ACHN (cell line): Measurements from ENCODE around the gene HEATR9.

Experiments used
- DNase-seq: peaks from one replicate; pipeline ENCODE4 v3.0.0-alpha.2; 2015
- in situ Hi-C: cut with HindIII; loops from 2 replicates; pipeline ENCODE4 v1.10.0; 2017; ENCODE audit warnings: low sequenced_read_pairs, low pct_ligation_motif_present, low pct_unique_long_range_greater_than_20kb

HEATR9 gene, protein sequence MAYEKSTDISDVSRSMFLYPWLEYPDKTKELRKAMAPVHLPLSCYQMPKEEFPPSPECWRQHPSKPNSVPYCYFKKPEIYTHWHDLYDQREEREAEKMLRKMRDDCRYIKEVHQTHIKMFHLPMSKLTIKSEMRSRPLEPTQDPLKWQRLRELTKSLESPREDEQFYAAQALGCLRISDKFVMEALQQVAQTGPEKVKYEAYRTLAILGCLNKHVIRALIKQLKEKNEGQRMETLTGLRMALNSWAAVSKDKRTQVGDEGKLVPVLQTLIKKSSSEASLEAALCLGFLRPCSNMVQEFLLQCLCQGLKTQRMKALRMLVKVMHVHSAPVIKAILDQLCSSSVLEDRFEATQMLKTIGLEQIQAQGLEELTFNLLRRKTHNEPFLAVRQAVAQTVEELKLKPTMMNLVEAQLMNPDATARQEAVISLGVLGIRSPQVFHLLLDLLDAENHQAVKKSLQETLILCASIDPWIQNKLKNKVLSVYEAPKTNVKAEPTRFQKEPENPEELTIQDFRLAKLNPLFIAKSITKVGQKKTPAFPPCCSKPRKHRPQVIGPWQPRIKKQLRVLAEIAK

GRCh38 chr17:35868737-35869136 lies at the start of gene HEATR9:
HEATR9 (minus strand) TSS chr17:35868891; CDS start chr17:35868742, 149 bp downstream.
- DNase-seq: no peak
- in situ Hi-C loops: no loop called here

DNA sequence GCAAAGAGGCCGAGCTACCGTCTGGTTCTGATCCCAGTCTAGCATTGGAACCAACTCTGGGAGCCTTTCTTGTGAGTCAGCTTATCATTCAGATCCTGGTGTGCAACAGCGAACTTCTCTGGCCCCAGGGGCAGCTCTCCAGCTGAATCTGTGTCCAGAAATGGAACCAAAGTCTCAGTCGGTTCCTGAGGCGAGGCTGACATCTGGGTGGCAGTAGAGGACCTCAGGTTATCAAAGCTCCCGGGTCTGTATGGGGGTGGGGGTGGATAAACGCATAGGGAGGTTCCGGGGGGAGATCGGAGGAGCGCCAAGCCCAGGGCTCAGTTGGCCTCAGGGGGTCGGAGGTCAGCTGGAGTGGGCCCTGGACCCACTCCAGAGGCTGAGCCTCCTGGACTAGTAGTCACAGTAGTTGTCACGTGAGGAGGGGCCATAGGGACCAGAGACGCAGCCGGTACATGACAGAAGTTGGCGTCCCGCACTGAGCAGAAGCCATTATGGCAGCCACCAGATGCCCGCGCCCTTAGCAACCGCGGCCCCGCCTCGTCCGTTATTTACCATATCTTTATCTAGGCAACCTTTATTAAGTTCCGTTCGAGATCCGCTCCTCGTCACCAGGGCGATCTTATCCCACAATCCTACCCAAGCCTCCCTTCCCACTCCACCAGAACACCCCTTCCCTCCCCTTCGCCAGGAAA lies 49.0 kb upstream of the HEATR9 start:
- DNase-seq: no peak
- in situ Hi-C loops: no loop called here

DNA sequence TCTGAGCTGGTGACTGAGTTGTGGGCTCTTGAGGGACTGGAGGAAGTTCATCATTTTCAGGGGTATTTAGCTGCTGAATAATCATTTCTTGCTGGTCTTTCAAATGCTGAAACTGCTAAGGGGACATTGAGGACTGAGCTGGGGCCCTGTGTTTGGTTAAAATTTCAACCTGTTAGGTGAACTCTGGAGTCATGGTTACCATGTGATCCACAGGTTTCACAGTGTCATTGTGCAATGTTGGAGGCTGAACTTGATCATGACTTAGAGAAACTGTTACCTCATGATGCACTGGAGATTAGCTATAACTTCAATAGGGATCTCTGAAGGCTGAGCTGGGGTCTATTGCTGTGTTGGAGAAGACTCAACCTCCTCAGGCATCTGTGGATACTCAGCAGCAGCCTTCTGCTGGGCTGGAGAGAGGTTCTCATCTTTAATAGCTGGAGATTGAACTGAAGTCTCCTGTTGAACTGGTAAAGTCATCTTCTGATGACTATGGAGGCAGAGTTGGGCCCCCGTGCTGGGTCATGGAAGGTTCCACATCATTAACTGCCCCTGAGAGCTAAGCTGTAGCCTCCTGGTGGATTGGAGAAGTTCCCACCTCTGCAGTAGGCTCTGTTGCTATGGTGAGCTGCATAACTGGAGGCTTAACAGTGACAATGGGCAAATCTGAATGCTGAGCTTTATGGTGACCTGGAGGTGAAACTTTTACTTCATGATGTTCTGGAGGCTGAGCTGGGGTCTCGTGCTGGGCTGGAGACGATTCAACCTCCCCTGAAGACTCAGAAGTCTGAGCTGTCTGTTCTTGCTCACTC lies 46.7 kb upstream of the HEATR9 start:
- no peak for DNase-seq
- in situ Hi-C loops: no loop called here

DNA sequence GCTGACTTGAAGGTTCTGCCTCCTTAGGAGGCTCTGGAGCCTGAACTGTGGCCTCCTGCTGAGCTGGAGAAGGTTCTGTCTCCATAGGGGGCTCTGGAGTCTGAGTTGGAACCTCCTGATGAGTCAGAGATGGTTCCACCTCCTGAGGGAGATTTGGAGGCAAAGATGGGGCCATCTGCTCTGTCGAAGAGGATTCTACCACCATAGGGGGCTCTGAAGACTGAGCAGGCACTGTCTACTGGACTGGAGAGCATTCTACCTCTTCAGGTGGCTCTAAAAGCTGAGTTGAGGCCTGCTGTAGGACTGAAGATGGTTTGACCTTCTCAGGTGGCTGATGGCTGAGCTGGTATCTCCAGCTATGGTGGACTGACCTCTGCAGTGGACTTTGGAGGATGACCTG lies 45.7 kb upstream of the HEATR9 start:
- DNase-seq: no peak
- in situ Hi-C loops: no loop called here

GRCh38 chr17:35913609-35914008 lies 44.9 kb upstream of the HEATR9 start:
- in situ Hi-C loops: no loop called here
- DNase-seq: no peak

GRCh38 chr17:35912942-35913341 lies 44.3 kb upstream of the HEATR9 start:
- DNase-seq: no peak
- in situ Hi-C loops: no loop called here

- in situ Hi-C loops: no loop called here
Observed at GRCh38 chr17:35912339-35912912, 43.7 kb upstream of the HEATR9 start.

GRCh38 chr17:35909408-35909807 lies 40.7 kb upstream of the HEATR9 start:
- no peak for DNase-seq
- in situ Hi-C loops: no loop called here

More at GRCh38 chr17:35912339-35912912, 43.7 kb upstream of the HEATR9 start:
- DNase-seq: no peak

- no peak for DNase-seq
- in situ Hi-C loops: no loop called here
Observed at GRCh38 chr17:35907691-35908090, 39.0 kb upstream of the HEATR9 start.

- no peak for DNase-seq
- in situ Hi-C loops: no loop called here
Observed at GRCh38 chr17:35906926-35907637, 38.4 kb upstream of the HEATR9 start.

DNA sequence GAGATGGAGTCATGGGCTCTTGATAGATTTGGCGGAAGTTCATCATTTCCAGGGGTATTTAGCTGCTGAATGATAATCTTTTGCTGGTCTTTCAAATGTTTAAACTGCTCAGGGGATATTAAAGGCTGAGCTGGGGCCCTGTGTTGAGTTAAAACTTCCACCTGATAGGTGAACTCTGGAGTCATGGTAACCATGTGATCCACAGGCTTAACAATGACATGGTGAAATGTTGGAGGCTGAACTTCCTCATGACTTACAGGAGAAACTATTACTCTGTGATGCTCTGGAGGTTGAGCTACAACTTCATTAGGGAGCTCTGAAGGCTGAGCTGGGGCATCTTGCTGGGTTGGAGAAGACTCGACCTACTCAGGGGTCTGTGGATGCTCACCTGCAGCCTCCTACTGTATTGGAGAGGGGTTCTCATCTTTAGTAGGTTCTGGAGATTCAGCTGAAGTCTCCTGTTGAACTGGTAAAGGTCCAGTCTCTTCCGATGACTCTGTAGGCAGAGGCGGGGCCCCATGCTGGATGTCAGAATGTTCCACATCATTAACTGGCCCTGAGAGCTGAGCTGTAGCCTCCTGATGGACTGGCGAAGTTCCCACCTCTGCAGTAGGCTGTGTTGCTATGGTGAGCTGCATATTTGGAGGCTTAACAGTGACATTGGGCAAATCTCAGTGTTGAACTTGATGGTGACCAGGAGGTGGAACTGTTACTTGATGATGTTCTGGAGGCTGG lies 37.7 kb upstream of the HEATR9 start:
- peak; percentile 37 for DNase-seq
- in situ Hi-C loops: no loop called here

DNA sequence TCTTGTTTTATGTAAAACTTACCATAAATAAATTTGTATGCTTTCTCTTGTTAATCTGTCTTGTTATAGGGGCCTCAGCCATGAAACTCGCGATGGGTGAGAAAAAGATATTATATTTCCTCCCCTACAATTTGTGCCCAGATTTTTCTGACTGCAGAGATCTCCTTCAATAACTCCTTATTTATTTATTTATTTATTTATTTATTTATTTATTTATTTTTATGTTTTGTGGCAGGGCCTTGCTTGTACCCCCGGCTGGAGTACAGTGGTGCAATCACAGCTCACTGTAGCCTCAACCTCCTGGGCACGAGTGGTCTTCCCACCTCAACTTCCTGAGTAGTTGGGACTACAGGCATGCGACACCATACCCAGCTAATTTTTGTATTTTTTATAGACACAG lies 34.8 kb upstream of the HEATR9 start:
- no peak for DNase-seq
- in situ Hi-C loops: no loop called here

DNA sequence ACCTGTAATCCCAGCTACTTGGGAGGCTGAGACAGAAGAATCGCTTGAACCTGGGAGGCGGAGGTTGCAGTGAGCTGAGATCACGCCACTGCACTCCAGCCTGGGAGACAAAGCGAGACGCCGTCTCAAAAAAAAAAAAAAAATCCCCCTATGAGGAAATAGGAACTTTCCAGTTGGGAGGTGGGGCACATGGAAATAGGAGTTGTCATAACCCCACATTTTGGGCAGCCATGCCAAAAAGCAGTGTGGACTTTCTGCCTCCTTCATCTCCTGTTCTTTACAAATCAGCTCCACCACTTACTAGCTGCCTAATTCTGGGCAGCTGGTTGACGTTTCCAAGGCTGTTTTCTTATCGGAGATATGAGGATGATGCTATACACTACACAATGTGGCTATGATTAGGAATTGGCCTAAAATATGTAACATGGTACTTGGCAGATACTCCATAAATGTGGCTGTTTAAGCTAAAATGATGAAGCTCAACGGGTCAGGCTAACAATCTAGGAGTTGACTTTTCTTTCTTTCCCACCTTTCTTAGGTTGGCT lies 33.0 kb upstream of the HEATR9 start:
- in situ Hi-C loops: no loop called here
- no peak for DNase-seq

DNA sequence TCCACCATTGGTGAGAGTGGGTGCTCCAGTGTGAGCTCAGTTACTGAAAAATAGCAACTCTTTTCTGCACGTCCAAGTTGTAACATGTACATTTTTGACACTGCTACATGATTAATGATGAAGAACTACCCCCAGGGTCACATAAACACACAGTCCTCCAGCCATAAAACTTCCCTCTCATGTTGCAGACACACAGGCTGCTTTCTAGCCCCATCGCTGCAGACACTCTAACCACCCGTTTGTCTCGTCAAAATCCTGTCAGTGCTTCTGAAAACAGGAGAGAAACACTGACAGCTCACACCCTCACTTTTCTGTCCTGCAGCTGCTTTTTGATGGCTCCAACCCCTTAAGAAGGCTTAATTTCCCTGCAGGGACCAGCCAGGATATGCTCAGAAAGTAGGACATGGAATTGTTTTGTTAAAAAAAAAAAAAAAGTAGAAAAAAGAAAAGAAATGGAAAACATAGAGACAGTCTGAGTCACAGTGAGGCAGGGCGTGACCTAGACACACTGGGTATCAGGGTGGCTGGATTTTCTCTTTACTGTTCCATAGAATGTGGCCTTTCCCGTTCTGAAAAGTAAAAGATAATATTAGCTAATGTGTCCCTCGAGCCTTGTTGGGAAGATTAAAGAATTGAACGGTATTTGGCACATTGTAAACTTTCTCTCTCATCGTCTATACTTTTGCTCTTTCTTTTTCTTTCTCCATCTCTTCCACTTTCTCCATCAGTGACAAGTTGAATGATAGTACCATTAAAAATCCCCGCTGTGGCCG lies 32.2 kb upstream of the HEATR9 start:
- in situ Hi-C loops: no loop called here
- no peak for DNase-seq

DNA sequence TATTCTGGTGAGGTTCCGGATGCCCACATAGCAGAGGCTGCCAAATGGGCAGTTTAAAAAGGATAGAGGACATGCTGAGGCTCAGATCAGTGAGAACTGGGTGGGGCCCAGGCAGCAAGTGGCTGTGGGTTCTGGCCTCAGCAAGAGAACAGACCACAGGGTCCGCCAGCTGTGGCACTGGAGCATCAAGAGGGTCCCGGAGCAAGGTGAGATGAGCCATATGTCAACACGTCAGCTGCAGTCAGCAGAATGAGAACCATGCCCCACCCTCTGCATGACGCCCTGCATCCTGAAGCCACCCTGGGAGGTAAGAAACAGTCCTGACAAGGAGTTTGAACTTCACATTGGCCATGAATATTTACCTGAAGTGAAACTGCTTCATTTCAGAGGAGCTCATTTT lies 31.6 kb upstream of the HEATR9 start:
- in situ Hi-C loops: no loop called here
- no peak for DNase-seq

- DNase-seq: peak; percentile 17
- in situ Hi-C loops: no loop called here
Observed at GRCh38 chr17:35898283-35899070, 29.8 kb upstream of the HEATR9 start.
